ENCODE measurements around the gene CALY. TPM values are rescaled to one million over a fixed set of nuclear protein-coding genes. Genes with fewer than 3 reads are reported as not detected.

Gene CALY
- total and polyA plus RNA-seq, 8 donors = 0.75 to 17.8 (median 3.2) TPM

GRCh38 chr10:133381036-133381435 lies 44.3 kb upstream of the CALY start:
- Histone ChIP-seq H3K4me1 (peaks cover 0 to 2% (median 0%) of the 10 kb centered on the region in 3 donors), H3K36me3 (no peaks in the 10 kb centered on the region), H3K4me3 (no peak overlapping the region), H3K27ac (no peak overlapping the region), H3K27me3 (no peaks in the 10 kb centered on the region), H3K9me3 (no peaks in the 10 kb centered on the region)
- intact Hi-C loops (cut with DNase I) = no loop called here
- TF ChIP-seq CTCF (IDR thresholded peaks at IDR 0.05) = no peak
- peak in 1 of 6 donors; percentile 32 for DNase-seq
- 93 to 94% methylated on average over 8 of the region's 8 CpGs for WGBS, 2 donors
- ATAC-seq = no peak
- no peak for FAIRE-seq

GRCh38 chr10:133379801-133380666 lies 43.3 kb upstream of the CALY start:
- H3K27ac ChIP-seq = peak overlapping the region in 1 of 4 donors; percentile 46
- TF ChIP-seq CTCF (IDR thresholded peaks at IDR 0.05) = no peak

GRCh38 chr10:133379152-133379800 lies 42.6 kb upstream of the CALY start, which contains the start of gene PAOX:
Gene PAOX (plus strand): TSS chr10:133379262. CDS start chr10:133379317, 55 bp downstream.
- no peak for TF ChIP-seq CTCF (IDR thresholded peaks at IDR 0.05)
- Histone ChIP-seq H3K36me3 (no peaks in the 10 kb centered on the region), H3K4me1 (peaks cover 0 to 4% (median 0%) of the 10 kb centered on the region in 3 donors), H3K9me3 (no peaks in the 10 kb centered on the region), H3K27me3 (no peaks in the 10 kb centered on the region), H3K27ac (peak within 1 kb of the TSS; percentile 38 to 70 (median 58)), H3K4me3 (peak within 1 kb of the TSS; percentile 71 to 88 (median 86))
- ATAC-seq (peak; percentile 63 to 74 (median 66)), FAIRE-seq (no peak), DNase-seq (peak; percentile 68 to 92 (median 78))
- intact Hi-C loops (cut with DNase I) = no loop called here
- 3 to 12% methylated on average over 18 to 67 of the region's 78 CpGs for WGBS, 2 donors

More at GRCh38 chr10:133379801-133380666, 43.3 kb upstream of the CALY start:
- H3K27me3 ChIP-seq = no peaks in the 10 kb centered on the region
- WGBS, 2 donors = 92 to 93% methylated on average over 36 of the region's 36 CpGs
- no peaks in the 10 kb centered on the region for H3K9me3 ChIP-seq
- H3K4me1 ChIP-seq = peaks cover 0 to 2% (median 0%) of the 10 kb centered on the region in 3 donors
- ATAC-seq = peak in 2 of 4 donors; percentile 2
- no peaks in the 10 kb centered on the region for H3K36me3 ChIP-seq
- FAIRE-seq = no peak
- H3K4me3 ChIP-seq = peak overlapping the region; percentile 71 to 88 (median 86)
- peak in 1 of 6 donors; percentile 63 for DNase-seq
- intact Hi-C loops (cut with DNase I) = no loop called here

- Histone ChIP-seq H3K9me3 (no peaks in the 10 kb centered on the region), H3K4me1 (peaks cover 0 to 6% (median 0%) of the 10 kb centered on the region in 3 donors), H3K4me3 (peak overlapping the region; percentile 29 to 88 (median 86)), H3K27ac (peak overlapping the region; percentile 13 to 70 (median 58)), H3K36me3 (no peaks in the 10 kb centered on the region), H3K27me3 (no peaks in the 10 kb centered on the region)
- FAIRE-seq = no peak
- intact Hi-C loops (cut with DNase I) = no loop called here
- WGBS, 2 donors = 0% methylated on average over 77 to 82 of the region's 90 CpGs
- DNase-seq = peak in 5 of 6 donors; percentile 62 to 83 (median 68)
- TF ChIP-seq CTCF (IDR thresholded peaks at IDR 0.05) = no peak
- peak; percentile 78 to 83 (median 82) for ATAC-seq
These were observed 41.8 kb upstream of the CALY start for GRCh38 chr10:133378251-133379096.

Data from pancreas (tissue), 10 donors.